Hepatocyte (in vitro differentiated cells): ENCODE data around the gene RICTOR. TPM values are rescaled to one million over a fixed set of nuclear protein-coding genes. Genes with fewer than 3 reads are reported as not detected.
A peak's percentile ranks its signal among the peaks of the same experiment; 100 is the strongest.

Source experiments
- DNase-seq: peaks from one replicate; pipeline ENCODE4 v3.0.0-alpha.2; 2016; ENCODE audit warnings: low spot score
- H2AFZ ChIP-seq: fragments of 200-600 bp; sonication (generic); 2 replicates; pipeline ENCODE4 v1.6.0; 2016; ENCODE audit warnings: antibody characterized with exemption, mild to moderate bottlenecking
- H3K27ac ChIP-seq: fragments of 200-600 bp; sonication (generic); 2 replicates; pipeline ENCODE4 v1.5.1; 2016; ENCODE audit warnings: mild to moderate bottlenecking
- H3K27me3 ChIP-seq: fragments of 200-600 bp; sonication (generic); 2 replicates; pipeline ENCODE4 v1.6.1; 2016
- H3K36me3 ChIP-seq: fragments of 200-600 bp; sonication (generic); replicated peaks from 2 replicates; pipeline ENCODE4 v1.5.1; 2016; ENCODE audit warnings: low read depth; ENCODE audit not compliant: insufficient read depth
- H3K4me1 ChIP-seq: fragments of 200-600 bp; sonication (generic); 2 replicates; pipeline ENCODE4 v1.5.1; 2016; ENCODE audit warnings: mild to moderate bottlenecking, moderate library complexity; ENCODE audit not compliant: insufficient read depth
- H3K4me2 ChIP-seq: fragments of 200-600 bp; sonication (generic); 2 replicates; pipeline ENCODE4 v1.6.0; 2016
- H3K4me3 ChIP-seq: fragments of 200-600 bp; sonication (generic); 2 replicates; pipeline ENCODE4 v1.5.1; 2016; ENCODE audit warnings: mild to moderate bottlenecking
- H3K79me2 ChIP-seq: fragments of 200-600 bp; sonication (generic); 2 replicates; pipeline ENCODE4 v1.6.0; 2017; ENCODE audit warnings: mild to moderate bottlenecking
- H3K9me2 ChIP-seq: fragments of 200-600 bp; sonication (generic); replicated peaks from 2 replicates; pipeline ENCODE4 v1.6.0; 2017; ENCODE audit warnings: mild to moderate bottlenecking; ENCODE audit not compliant: insufficient read depth
- H3K9me3 ChIP-seq: fragments of 200-600 bp; sonication (generic); 2 replicates; pipeline ENCODE4 v1.5.1; 2016; ENCODE audit warnings: low read depth, mild to moderate bottlenecking
- H4K20me1 ChIP-seq: fragments of 200-600 bp; sonication (generic); 2 replicates; pipeline ENCODE4 v1.6.0; 2016; ENCODE audit warnings: mild to moderate bottlenecking; ENCODE audit not compliant: insufficient read depth, poor library complexity, severe bottlenecking
- CTCF ChIP-seq: fragments of 200-600 bp; sonication (generic); IDR thresholded peaks from 2 replicates; pipeline ENCODE4 v1.5.1; 2016; ENCODE audit warnings: antibody characterized with exemption, mild to moderate bottlenecking; ENCODE audit not compliant: poor library complexity
- EZH2 ChIP-seq: fragments of 200-600 bp; sonication (generic); IDR thresholded peaks from 2 replicates; pipeline ENCODE4 v1.6.1; 2016; ENCODE audit warnings: antibody characterized with exemption, mild to moderate bottlenecking, borderline replicate concordance
- EZH2phosphoT487 ChIP-seq: fragments of 200-600 bp; sonication (generic); IDR thresholded peaks from one replicate; pipeline ENCODE4 v1.6.1; 2018; ENCODE audit warnings: antibody characterized with exemption, mild to moderate bottlenecking, low read depth, moderate library complexity; ENCODE audit not compliant: unreplicated experiment, severe bottlenecking
- WGBS: methylation state at CpG from one replicate; pipeline ENCODE4 v1.1.6; 2016; ENCODE audit warnings: low lambda C conversion rate; ENCODE audit errors: missing lambda C conversion rate; 5-methylcytosine and 5-hydroxymethylcytosine counted together
- polyA plus RNA-seq: library from polyadenylated mRNA; unstranded; fragments of >200 nt; fragmentation: Nextera tagmentation; extraction: Ambion mirVana; gene quantifications from 2 replicates; pipeline ENCODE4 v1.2.1, GENCODE V29; 2016
- total RNA-seq: library from RNA; depleted of rRNA; stranded (reverse); fragments of >200 nt; gene quantifications from 2 replicates; pipeline ENCODE4 v1.2.3, GENCODE V29; 2014

RICTOR gene
- total and polyA plus RNA-seq, 2 experiments from 2014 or later = 8.5 to 29.1 TPM

DNA sequence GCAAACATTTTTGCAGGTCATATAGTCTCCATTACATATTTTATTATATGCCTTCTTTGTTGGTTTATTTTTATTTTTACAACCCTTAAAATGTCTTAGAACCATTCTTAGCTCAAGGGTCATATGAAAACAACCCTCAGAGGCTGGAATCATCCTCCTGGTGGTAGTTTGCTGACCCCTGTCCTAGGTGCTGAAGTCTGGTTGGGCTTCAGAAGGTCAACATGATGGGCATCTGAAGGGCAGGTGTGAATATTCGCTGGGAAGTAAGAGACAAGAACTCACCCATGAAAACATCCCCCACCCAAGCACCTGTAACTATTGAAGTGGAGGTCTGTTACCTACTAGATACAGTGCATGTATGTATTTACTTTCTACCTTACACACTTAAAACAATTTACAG is 153.0 kb downstream of the RICTOR start:
- H3K4me2 ChIP-seq = no peak overlapping the region
- peaks cover 5% of the 10 kb centered on the region for H3K4me1 ChIP-seq
- H3K9me3 ChIP-seq = no peaks in the 10 kb centered on the region
- no peaks in the 10 kb centered on the region for H3K27me3 ChIP-seq
- TF ChIP-seq CTCF = no peak
- TF ChIP-seq EZH2 = no peak
- TF ChIP-seq EZH2phosphoT487 = no peak
- DNase-seq = peak; percentile 17
- H4K20me1 ChIP-seq = no peaks in the 10 kb centered on the region
- H3K36me3 ChIP-seq = no peaks in the 10 kb centered on the region
- 71% methylated on average over 1 of the region's 1 CpG for whole genome bisulfite sequencing
- no peak overlapping the region for H2AFZ ChIP-seq
- no peak overlapping the region for H3K27ac ChIP-seq
- H3K79me2 ChIP-seq = no peaks in the 10 kb centered on the region
- H3K4me3 ChIP-seq = no peak overlapping the region
- no peaks in the 10 kb centered on the region for H3K9me2 ChIP-seq

DNA sequence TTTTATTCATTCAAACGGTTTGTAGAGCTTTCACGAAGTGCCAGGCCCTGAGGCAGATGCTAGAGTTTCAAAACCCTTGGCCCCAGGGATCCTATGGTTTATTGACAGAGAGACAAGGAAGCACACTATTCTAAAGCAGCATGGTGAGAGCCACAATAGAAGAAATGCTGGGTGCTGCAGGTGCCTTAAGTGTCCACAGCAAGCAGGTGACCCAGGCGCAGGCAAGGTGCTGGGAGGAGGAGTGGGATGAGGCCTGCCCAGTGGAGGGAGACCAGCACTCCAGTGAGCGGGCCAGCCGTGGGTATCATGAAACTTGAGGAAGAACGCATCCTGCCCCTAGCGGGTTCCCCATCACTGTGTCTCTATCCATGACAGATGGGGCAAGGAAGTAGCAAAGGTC is 157.4 kb downstream of the RICTOR start:
- TF ChIP-seq EZH2 (no peak), CTCF (no peak)
- WGBS = 68% methylated on average over 7 of the region's 7 CpGs
- Histone ChIP-seq H3K4me2 (no peak overlapping the region), H3K79me2 (no peaks in the 10 kb centered on the region), H3K27me3 (no peaks in the 10 kb centered on the region), H3K4me1 (no peaks in the 10 kb centered on the region), H4K20me1 (no peaks in the 10 kb centered on the region), H3K36me3 (no peaks in the 10 kb centered on the region), H3K9me3 (no peaks in the 10 kb centered on the region), H3K27ac (no peak overlapping the region), H3K4me3 (no peak overlapping the region), H3K9me2 (no peaks in the 10 kb centered on the region), H2AFZ (no peak overlapping the region)
- no peak for DNase-seq

- Histone ChIP-seq H3K27me3 (no peaks in the 10 kb centered on the region), H3K9me2 (no peaks in the 10 kb centered on the region), H3K4me1 (no peaks in the 10 kb centered on the region), H4K20me1 (no peaks in the 10 kb centered on the region), H3K4me3 (no peak overlapping the region), H3K79me2 (no peaks in the 10 kb centered on the region), H3K36me3 (no peaks in the 10 kb centered on the region), H3K9me3 (no peaks in the 10 kb centered on the region), H2AFZ (no peak overlapping the region), H3K4me2 (no peak overlapping the region), H3K27ac (no peak overlapping the region)
- WGBS = 75% methylated on average over 2 of the region's 2 CpGs
- DNase-seq = no peak
- TF ChIP-seq EZH2phosphoT487 (no peak), CTCF (no peak), EZH2 (no peak)
These were observed 160.5 kb downstream of the RICTOR start for GRCh38 chr5:38913714-38914113.

- DNase-seq = no peak
- no peak overlapping the region for H3K4me2 ChIP-seq
- no peak overlapping the region for H2AFZ ChIP-seq
- H3K27me3 ChIP-seq = no peaks in the 10 kb centered on the region
- no peaks in the 10 kb centered on the region for H3K36me3 ChIP-seq
- H4K20me1 ChIP-seq = no peaks in the 10 kb centered on the region
- 99% methylated on average over 3 of the region's 3 CpGs for WGBS
- no peaks in the 10 kb centered on the region for H3K9me2 ChIP-seq
- no peak overlapping the region for H3K27ac ChIP-seq
- no peak for TF ChIP-seq CTCF
- TF ChIP-seq EZH2 = no peak
- TF ChIP-seq EZH2phosphoT487 = no peak
- H3K9me3 ChIP-seq = no peaks in the 10 kb centered on the region
- H3K79me2 ChIP-seq = no peaks in the 10 kb centered on the region
- no peak overlapping the region for H3K4me3 ChIP-seq
- H3K4me1 ChIP-seq = no peaks in the 10 kb centered on the region
These were observed 162.3 kb downstream of the RICTOR start for GRCh38 chr5:38911933-38912332.
